ENCODE results near the gene MAP2K3.
"Not testable (repeated sequence)": the region's sequence is repeated elsewhere in the genome, so short reads cannot be mapped to it uniquely, and the experiment has no call there.

- TF ChIP-seq CTCF (IDR thresholded peaks at IDR 0.05 in 4 of 5, conservative IDR thresholded peaks at IDR 0.05 in 1 of 5); POLR2A (IDR thresholded peaks at IDR 0.05): not testable (repeated sequence)
Measured at GRCh38 chr17:21310061-21310765, 25.7 kb downstream of the MAP2K3 start.

Data from gastrocnemius medialis (tissue), 4 donors.